ENCODE measurements around the gene S100PBP. TPM values are rescaled to one million over a fixed set of nuclear protein-coding genes. Genes with fewer than 3 reads are reported as not detected.

Gene S100PBP
- total RNA-seq, 1 experiment from 2014 or later = 69.3 TPM

DNA sequence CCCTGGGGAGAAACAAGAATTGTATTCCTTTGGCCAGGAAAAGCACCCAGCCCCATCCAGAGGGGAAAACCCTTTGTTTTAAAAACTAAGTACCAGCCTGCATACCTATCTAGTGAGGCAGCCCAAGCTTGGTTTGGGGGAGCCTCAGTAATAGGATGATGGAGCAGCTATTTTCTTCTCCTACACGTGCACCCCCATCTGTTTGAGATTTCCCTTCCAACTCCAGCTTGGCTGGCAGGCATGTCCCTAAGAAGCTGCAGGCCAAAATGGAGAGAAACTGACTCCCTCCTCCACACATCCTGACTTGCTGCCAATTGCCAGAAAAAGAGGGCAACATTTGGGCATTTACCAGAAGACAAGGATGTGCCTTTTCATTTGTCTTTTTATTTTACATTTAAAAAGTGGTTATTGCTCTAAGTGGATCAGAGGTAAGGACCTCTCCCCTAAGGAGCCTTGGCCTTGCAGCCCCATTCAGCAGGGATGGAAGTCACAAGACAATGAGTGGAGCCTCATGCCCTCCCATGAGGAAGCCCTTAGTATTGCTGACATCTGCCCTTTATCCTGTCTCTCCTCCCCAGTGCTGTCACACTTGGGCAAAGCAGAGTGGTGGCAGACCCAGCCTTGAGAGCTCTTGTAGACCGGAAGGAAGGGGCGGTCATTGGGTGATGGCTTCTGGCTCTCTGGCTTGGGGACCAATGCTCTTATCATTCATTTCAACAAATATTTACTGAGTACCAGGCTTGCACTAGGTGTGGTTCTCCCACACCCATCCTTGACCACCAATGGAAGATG, 44.6 kb downstream of the S100PBP start:
- Histone ChIP-seq H3K4me1 (ENCODE audit: insufficient read depth, low read length, poor library complexity, severe bottlenecking) (no peaks in the 10 kb centered on the region), H3K27me3 (replicated peaks; ENCODE audit: insufficient read depth, low read depth, low read length, poor library complexity) (no peaks in the 10 kb centered on the region), H3K27ac (ENCODE audit: low read depth, low read length, poor library complexity, severe bottlenecking) (no peak overlapping the region), H3K9me3 (ENCODE audit: low read depth, low read length, poor library complexity, severe bottlenecking) (no peaks in the 10 kb centered on the region), H3K4me3 (ENCODE audit: low read depth, low read length, poor library complexity, severe bottlenecking) (no peak overlapping the region), H3K36me3 (ENCODE audit: insufficient read depth, low read length, poor library complexity, severe bottlenecking) (peaks cover 13% of the 10 kb centered on the region)
- intact Hi-C loops (cut with micrococcal nuclease; ENCODE audit: unreplicated experiment) = no loop called here
- DNase-seq (ENCODE audit: low spot score) = no peak
- POLR2A ChIA-PET (ENCODE audit: low non-redundant PET) = no interaction called here
- BruUV-seq (replicated peaks) = no TSS peak
- CTCF ChIA-PET = no interaction called here
- no peak for TF ChIP-seq EZH2 (IDR thresholded peaks at IDR 0.05; ENCODE audit: borderline replicate concordance, low read depth, low read length, poor library complexity, severe bottlenecking)
- TF ChIP-seq, protein P1, sequence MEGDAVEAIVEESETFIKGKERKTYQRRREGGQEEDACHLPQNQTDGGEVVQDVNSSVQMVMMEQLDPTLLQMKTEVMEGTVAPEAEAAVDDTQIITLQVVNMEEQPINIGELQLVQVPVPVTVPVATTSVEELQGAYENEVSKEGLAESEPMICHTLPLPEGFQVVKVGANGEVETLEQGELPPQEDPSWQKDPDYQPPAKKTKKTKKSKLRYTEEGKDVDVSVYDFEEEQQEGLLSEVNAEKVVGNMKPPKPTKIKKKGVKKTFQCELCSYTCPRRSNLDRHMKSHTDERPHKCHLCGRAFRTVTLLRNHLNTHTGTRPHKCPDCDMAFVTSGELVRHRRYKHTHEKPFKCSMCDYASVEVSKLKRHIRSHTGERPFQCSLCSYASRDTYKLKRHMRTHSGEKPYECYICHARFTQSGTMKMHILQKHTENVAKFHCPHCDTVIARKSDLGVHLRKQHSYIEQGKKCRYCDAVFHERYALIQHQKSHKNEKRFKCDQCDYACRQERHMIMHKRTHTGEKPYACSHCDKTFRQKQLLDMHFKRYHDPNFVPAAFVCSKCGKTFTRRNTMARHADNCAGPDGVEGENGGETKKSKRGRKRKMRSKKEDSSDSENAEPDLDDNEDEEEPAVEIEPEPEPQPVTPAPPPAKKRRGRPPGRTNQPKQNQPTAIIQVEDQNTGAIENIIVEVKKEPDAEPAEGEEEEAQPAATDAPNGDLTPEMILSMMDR (conservative IDR thresholded peaks at IDR 0.05; ENCODE audit: low read depth, low read length) = no peak

GRCh38 chr1:32863218-32863880, 45.9 kb downstream of the S100PBP start:
- H3K4me3 ChIP-seq (ENCODE audit: low read depth, low read length, poor library complexity, severe bottlenecking) = no peak overlapping the region
- intact Hi-C loops (cut with micrococcal nuclease; ENCODE audit: unreplicated experiment) = no loop called here
- no peaks in the 10 kb centered on the region for H3K4me1 ChIP-seq (ENCODE audit: insufficient read depth, low read length, poor library complexity, severe bottlenecking)
- no TSS peak for BruUV-seq (replicated peaks)
- H3K9me3 ChIP-seq (ENCODE audit: low read depth, low read length, poor library complexity, severe bottlenecking) = no peaks in the 10 kb centered on the region
- POLR2A ChIA-PET (ENCODE audit: low non-redundant PET) = no interaction called here
- CTCF ChIA-PET = no interaction called here
- no peak for TF ChIP-seq EZH2 (IDR thresholded peaks at IDR 0.05; ENCODE audit: borderline replicate concordance, low read depth, low read length, poor library complexity, severe bottlenecking)
- TF ChIP-seq, protein P1 (conservative IDR thresholded peaks at IDR 0.05; ENCODE audit: low read depth, low read length) = no peak
- H3K27me3 ChIP-seq (replicated peaks; ENCODE audit: insufficient read depth, low read depth, low read length, poor library complexity) = no peaks in the 10 kb centered on the region
- H3K27ac ChIP-seq (ENCODE audit: low read depth, low read length, poor library complexity, severe bottlenecking) = no peak overlapping the region
- no peak for DNase-seq (ENCODE audit: low spot score)
- H3K36me3 ChIP-seq (ENCODE audit: insufficient read depth, low read length, poor library complexity, severe bottlenecking) = peaks cover 8% of the 10 kb centered on the region

- H3K27me3 ChIP-seq (replicated peaks; ENCODE audit: insufficient read depth, low read depth, low read length, poor library complexity) = no peaks in the 10 kb centered on the region
- ChIA-PET POLR2A (ENCODE audit: low non-redundant PET) (no interaction called here), CTCF (no interaction called here)
- no peaks in the 10 kb centered on the region for H3K4me1 ChIP-seq (ENCODE audit: insufficient read depth, low read length, poor library complexity, severe bottlenecking)
- TF ChIP-seq EZH2 (IDR thresholded peaks at IDR 0.05; ENCODE audit: borderline replicate concordance, low read depth, low read length, poor library complexity, severe bottlenecking) = no peak
- TF ChIP-seq, protein P1 (conservative IDR thresholded peaks at IDR 0.05; ENCODE audit: low read depth, low read length) = no peak
- no peak overlapping the region for H3K27ac ChIP-seq (ENCODE audit: low read depth, low read length, poor library complexity, severe bottlenecking)
- no peaks in the 10 kb centered on the region for H3K9me3 ChIP-seq (ENCODE audit: low read depth, low read length, poor library complexity, severe bottlenecking)
- intact Hi-C loops (cut with micrococcal nuclease; ENCODE audit: unreplicated experiment) = no loop called here
- H3K4me3 ChIP-seq (ENCODE audit: low read depth, low read length, poor library complexity, severe bottlenecking) = no peak overlapping the region
- peaks cover 8% of the 10 kb centered on the region for H3K36me3 ChIP-seq (ENCODE audit: insufficient read depth, low read length, poor library complexity, severe bottlenecking)
- no TSS peak for BruUV-seq (replicated peaks)
- DNase-seq (ENCODE audit: low spot score) = no peak
Measured at GRCh38 chr1:32863881-32864245, 46.4 kb downstream of the S100PBP start.
